Posterior vena cava (tissue), 2 donors: ENCODE data around the gene C9orf57. TPM values are rescaled to one million over a fixed set of nuclear protein-coding genes. Genes with fewer than 3 reads are reported as not detected.
"Not testable (repeated sequence)": the region's sequence is repeated elsewhere in the genome, so short reads cannot be mapped to it uniquely, and the experiment has no call there.

Experiments used
- DNase-seq: peaks from one replicate; pipeline ENCODE4 v3.0.0-alpha.2; 2020; ENCODE audit warnings: low spot score
- intact Hi-C, 2 donors: fragments of 100-400 bp; cut with DNase I; formaldehyde crosslinking; loops; one replicate each; pipeline versions ENCODE4 v1.14.1 to v1.14.2; 2022 to 2023
- total RNA-seq, 2 donors: library from RNA; stranded (reverse); fragmentation: NEBNext Ultra II Directional; extraction: Animal tissue kit (Norgen Biotek cat#: 25700); gene quantifications; one replicate each; pipeline ENCODE4 v1.2.1, GENCODE V29; 2021
- donor health status: DM: yes; HTN: yes; CAD: no.
- donor health status: DM: yes; HTN: yes; CAD: no.

C9orf57 gene
- total RNA-seq, 2 donors from 2014 or later: not detected

- DNase-seq: no peak
- intact Hi-C loops: loop anchor here in 1 of 2 donors (10.0 kb wide), 1 partner anchor 244 kb away; no protein-coding TSS in a partner anchor
Measured at GRCh38 chr9:72030767-72031166, 29.6 kb downstream of the C9orf57 start.

- intact Hi-C loops: loop anchor here in 1 of 2 donors (10.0 kb wide), 1 partner anchor 245 kb away; no protein-coding TSS in a partner anchor
- no peak for DNase-seq
Measured at GRCh38 chr9:72029986-72030385, 30.4 kb downstream of the C9orf57 start.

- intact Hi-C loops: no loop called here
- no peak for DNase-seq
Measured at GRCh38 chr9:72025906-72026305, 34.5 kb downstream of the C9orf57 start.

- no peak for DNase-seq
- intact Hi-C loops: no loop called here
Measured at GRCh38 chr9:72023596-72023995, 36.8 kb downstream of the C9orf57 start.

- intact Hi-C loops: no loop called here
Measured at GRCh38 chr9:72022841-72023240, 37.6 kb downstream of the C9orf57 start.

GRCh38 chr9:72013292-72013760 lies 47.1 kb downstream of the C9orf57 start:
- DNase-seq: no peak
- intact Hi-C loops: no loop called here

More at GRCh38 chr9:72022841-72023240, 37.6 kb downstream of the C9orf57 start:
- no peak for DNase-seq

- no peak for DNase-seq
- intact Hi-C loops: no loop called here
Measured at GRCh38 chr9:72012646-72013045, 47.8 kb downstream of the C9orf57 start.

- intact Hi-C loops, DNase-seq: not testable (repeated sequence)
Measured at GRCh38 chr9:72007726-72008125, 52.7 kb downstream of the C9orf57 start.

GRCh38 chr9:72006501-72006900 lies 53.9 kb downstream of the C9orf57 start:
- DNase-seq: no peak
- intact Hi-C loops: no loop called here

- DNase-seq: no peak
- intact Hi-C loops: no loop called here
Measured at GRCh38 chr9:72005451-72005850, 55.0 kb downstream of the C9orf57 start.

Other genes with a start within 250 kb of the C9orf57 start
- 10 to 100 TPM; 11.4 to 22.8 TPM for gene ABHD17B, start 149.4 kb downstream of the C9orf57 start, total RNA-seq
- 1 to 10 TPM; 9.2 to 9.9 TPM for gene C9orf85, start 149.0 kb downstream of the C9orf57 start, total RNA-seq
- not detected for gene GDA, start 88.8 kb upstream of the C9orf57 start, total RNA-seq